Activated naive CD4-positive, alpha-beta T cell treated with anti-CD3 and anti-CD28 coated beads, Interleukin-2, amount 50 U/mL, for 16 hours (primary cell): Measurements from ENCODE around the gene PDE11A.
A peak's percentile ranks its signal among the peaks of the same experiment; 100 is the strongest.

Experiments used
- DNase-seq: peaks from one replicate; pipeline ENCODE4 v3.0.0-alpha.2; 2020

Gene PDE11A

GRCh38 chr2:177921726-177922125, 150.9 kb downstream of the PDE11A start:
- DNase-seq = no peak

GRCh38 chr2:177917169-177917568, 155.4 kb downstream of the PDE11A start:
- no peak for DNase-seq

- no peak for DNase-seq
Observed at GRCh38 chr2:177916342-177916741, 156.2 kb downstream of the PDE11A start.

GRCh38 chr2:177914247-177914646, 158.3 kb downstream of the PDE11A start:
- DNase-seq = no peak

GRCh38 chr2:177909962-177910361, 162.6 kb downstream of the PDE11A start:
- DNase-seq = no peak

- DNase-seq = no peak
Observed at GRCh38 chr2:177908824-177909223, 163.8 kb downstream of the PDE11A start.

GRCh38 chr2:177908182-177908581, 164.4 kb downstream of the PDE11A start:
- DNase-seq = no peak

- peak; percentile 55 for DNase-seq
Observed at GRCh38 chr2:177906041-177906718, 166.4 kb downstream of the PDE11A start.

- no peak for DNase-seq
Observed at GRCh38 chr2:177905640-177906039, 166.9 kb downstream of the PDE11A start.

- DNase-seq = no peak
Observed at GRCh38 chr2:177902395-177903163, 170.0 kb downstream of the PDE11A start.

- DNase-seq = no peak
Observed at GRCh38 chr2:177900082-177900481, 172.5 kb downstream of the PDE11A start.

GRCh38 chr2:177897278-177897677, 175.3 kb downstream of the PDE11A start:
- no peak for DNase-seq

- DNase-seq = no peak
Observed at GRCh38 chr2:177896587-177896986, 176.0 kb downstream of the PDE11A start.

- no peak for DNase-seq
Observed at GRCh38 chr2:177894546-177894945, 178.0 kb downstream of the PDE11A start.

- DNase-seq = no peak
Observed at GRCh38 chr2:177893880-177894279, 178.7 kb downstream of the PDE11A start.

- no peak for DNase-seq
Observed at GRCh38 chr2:177891533-177891932, 181.0 kb downstream of the PDE11A start.

- DNase-seq = no peak
Observed at GRCh38 chr2:177889818-177890460, 182.6 kb downstream of the PDE11A start.

- no peak for DNase-seq
Observed at GRCh38 chr2:177888581-177888980, 184.0 kb downstream of the PDE11A start.

- no peak for DNase-seq
Observed at GRCh38 chr2:177887722-177888121, 184.9 kb downstream of the PDE11A start.

- DNase-seq = no peak
Observed at GRCh38 chr2:177886824-177887223, 185.8 kb downstream of the PDE11A start.

- DNase-seq = no peak
Observed at GRCh38 chr2:177885828-177886466, 186.6 kb downstream of the PDE11A start.

GRCh38 chr2:177883177-177883576, 189.4 kb downstream of the PDE11A start:
- no peak for DNase-seq

GRCh38 chr2:177882501-177882900, 190.1 kb downstream of the PDE11A start:
- no peak for DNase-seq
